A549 (cell line): ENCODE measurements around the gene STAT5A. TPM values are rescaled to one million over a fixed set of nuclear protein-coding genes. Genes with fewer than 3 reads are reported as not detected.

Experiments
- ATAC-seq, 2 experiments: fragments of 200-7000 bp in 1 of 2; fragments of >200 bp in 1 of 2; cut with Nextera tagmentation in 1 of 2; cut with Tn5 transposase in 1 of 2; 3 replicates each; pipeline versions ENCODE4 v1.8.0 to v1.9.1; 2018 to 2020; ENCODE audit warnings: mild to moderate bottlenecking in 1 of 2, moderate library complexity in 1 of 2
- CTCF ChIA-PET: fragments of 300-600 bp; sonication (Branson Sonifier 250); formaldehyde crosslinking; extraction: SDS; loops from one replicate; lab custom pipeline; 2021; ENCODE audit warnings: antibody characterized with exemption, inconsistent platforms; lab: Yijun Ruan, JAX
- POLR2A ChIA-PET: fragments of 350-600 bp; formaldehyde crosslinking; extraction: SDS; loops from one replicate; lab custom pipeline; 2021; ENCODE audit warnings: antibody characterized with exemption, inconsistent platforms; lab: Yijun Ruan, JAX
- DNase-seq, 2 experiments: peaks; one replicate each; pipeline versions ENCODE4 v3.0.0 to v3.0.0-alpha.2; 2011 to 2016; ENCODE audit warnings: low read depth in 1 of 2, low spot score in 1 of 2
- FAIRE-seq: peaks from 2 replicates; lab custom pipeline; 2011; peaks lifted over from hg19 to GRCh38; lab: Jason Lieb, UNC
- H3K27ac ChIP-seq, 2 experiments: fragments of >200 bp; sonication (Bioruptor Twin); formaldehyde crosslinking; 3 replicates each; pipeline ENCODE4 v1.5.1; 2016 to 2017
- H3K4me1 ChIP-seq: fragments of >200 bp; sonication (Bioruptor Twin); formaldehyde crosslinking; 3 replicates; pipeline ENCODE4 v1.6.1; 2016
- H3K4me2 ChIP-seq: fragments of >200 bp; sonication (Bioruptor Twin); formaldehyde crosslinking; 3 replicates; pipeline ENCODE4 v1.6.1; 2016
- H3K4me3 ChIP-seq: fragments of >200 bp; sonication (Bioruptor Twin); formaldehyde crosslinking; 3 replicates; pipeline ENCODE4 v1.5.1; 2016
- H3K9me3 ChIP-seq: fragments of >200 bp; sonication (Bioruptor Twin); formaldehyde crosslinking; 3 replicates; pipeline ENCODE4 v1.6.1; 2016
- BHLHE40 ChIP-seq: IDR thresholded peaks from 2 replicates; pipeline ENCODE4 v1.6.1; 2012; ENCODE audit warnings: low read depth, low read length, inconsistent platforms
- CEBPB ChIP-seq, 2 experiments: fragments of >200 bp in 1 of 2; sonication (Bioruptor Twin) in 1 of 2; formaldehyde crosslinking in 1 of 2; IDR thresholded peaks; 2 replicates each; pipeline ENCODE4 v1.6.1; 2012 to 2016
- CHD4 ChIP-seq: fragments of 200-600 bp; sonication (generic); IDR thresholded peaks from 2 replicates; pipeline ENCODE4 v1.6.1; 2016; ENCODE audit warnings: antibody characterized with exemption, mild to moderate bottlenecking, borderline replicate concordance
- EP300 ChIP-seq, 2 experiments: fragments of >200 bp; sonication (Bioruptor Twin); formaldehyde crosslinking; IDR thresholded peaks; 2 replicates in 1 of 2; 3 replicates in 1 of 2; pipeline ENCODE4 v1.6.1; 2016 to 2017
- FOSL2 ChIP-seq, 2 experiments: fragments of 450-650 bp in 1 of 2; fragments of >200 bp in 1 of 2; sonication (Bioruptor Twin) in 1 of 2; formaldehyde crosslinking; IDR thresholded peaks; 2 replicates each; pipeline versions ENCODE4 v1.5.0 to v1.6.1; 2016 to 2020; ENCODE audit warnings: mild to moderate bottlenecking in 1 of 2, moderate library complexity in 1 of 2
- GATA3 ChIP-seq: IDR thresholded peaks from 2 replicates; pipeline ENCODE4 v1.6.1; 2012; ENCODE audit warnings: borderline replicate concordance
- HOXA7 ChIP-seq: fragments of 250-450 bp; sonication (Bioruptor Pico); IDR thresholded peaks from 2 replicates; pipeline ENCODE4 v1.5.0; 2020; ENCODE audit warnings: mild to moderate bottlenecking, moderate library complexity
- HOXB13 ChIP-seq: fragments of 250-450 bp; sonication (Bioruptor Pico); IDR thresholded peaks from 2 replicates; pipeline ENCODE4 v1.5.0; 2020; ENCODE audit warnings: low read depth, mild to moderate bottlenecking, moderate library complexity
- HOXB5 ChIP-seq: fragments of 250-450 bp; sonication (Bioruptor Pico); IDR thresholded peaks from 2 replicates; pipeline ENCODE4 v1.5.0; 2020; ENCODE audit warnings: mild to moderate bottlenecking, moderate library complexity
- JUN ChIP-seq, 2 experiments: fragments of >200 bp; sonication (Bioruptor Twin); formaldehyde crosslinking; IDR thresholded peaks; 2 replicates in 1 of 2; 3 replicates in 1 of 2; pipeline ENCODE4 v1.6.1; 2016 to 2017
- NFE2L2 ChIP-seq: fragments of 150-350 bp; conservative IDR thresholded peaks from 2 replicates; pipeline ENCODE4 v1.6.1; 2014; ENCODE audit warnings: low read length
- NR3C1 ChIP-seq: fragments of >200 bp; sonication (Bioruptor Twin); formaldehyde crosslinking; IDR thresholded peaks from 3 replicates; pipeline ENCODE4 v1.6.1; 2017
- PHF8 ChIP-seq: fragments of 200-600 bp; sonication (generic); IDR thresholded peaks from 2 replicates; pipeline ENCODE4 v1.6.1; 2016; ENCODE audit warnings: low read depth, mild to moderate bottlenecking, antibody characterized with exemption, moderate library complexity, borderline replicate concordance
- POLR2AphosphoS2 ChIP-seq: conservative IDR thresholded peaks from 2 replicates; pipeline ENCODE4 v1.6.1; 2012; ENCODE audit warnings: low read length, improper control_type of control experiment, inconsistent platforms
- RARB ChIP-seq: fragments of 250-450 bp; sonication (Bioruptor Pico); IDR thresholded peaks from 2 replicates; pipeline ENCODE4 v1.8.0; 2021; ENCODE audit warnings: mild to moderate bottlenecking, moderate library complexity
- RFX5 ChIP-seq: fragments of 450-650 bp; IDR thresholded peaks from 2 replicates; pipeline ENCODE4 v1.7.1; 2014; ENCODE audit warnings: antibody characterized with exemption, mild to moderate bottlenecking, moderate library complexity
- RNF2 ChIP-seq: fragments of 200-600 bp; sonication (generic); IDR thresholded peaks from 2 replicates; pipeline ENCODE4 v1.6.1; 2016; ENCODE audit warnings: low read depth, mild to moderate bottlenecking, antibody characterized with exemption, moderate library complexity, borderline replicate concordance
- SMC3 ChIP-seq: fragments of >200 bp; sonication (Bioruptor Twin); formaldehyde crosslinking; IDR thresholded peaks from 3 replicates; pipeline ENCODE4 v1.6.1; 2018; ENCODE audit warnings: inconsistent platforms
- ZC3H11A ChIP-seq: fragments of 450-650 bp; IDR thresholded peaks from 2 replicates; pipeline ENCODE4 v1.6.1; 2014; ENCODE audit warnings: antibody characterized with exemption, mild to moderate bottlenecking
- WGBS: methylation state at CpG from one replicate; pipeline ENCODE4 v1.1.6; 2017; ENCODE audit errors: missing lambda C conversion rate; 5-methylcytosine and 5-hydroxymethylcytosine counted together
- polyA plus RNA-seq, 4 experiments: library from polyadenylated mRNA; depleted of rRNA in 3 of 4; stranded (reverse); fragments of >200 nt; fragmentation: RNase III in 1 of 4; extraction: RNeasy Plus Mini Kit Qiagen cat#74134 plus additional on column Dnase treatment in 1 of 4; gene quantifications; 2 replicates in 3 of 4; 3 replicates in 1 of 4; pipeline ENCODE4 v1.2.3, GENCODE V29; 2011 to 2017
- TF ChIP-seq, protein P1 (sequence below): fragments of >200 bp; sonication (Bioruptor Twin); formaldehyde crosslinking; IDR thresholded peaks from 2 replicates; pipeline ENCODE4 v1.6.1; 2016
- TF ChIP-seq, protein P2 (sequence below): fragments of 250-450 bp; sonication (Bioruptor Pico); IDR thresholded peaks from 2 replicates; pipeline ENCODE4 v1.5.0; 2021; ENCODE audit warnings: mild to moderate bottlenecking, moderate library complexity, borderline replicate concordance
- TF ChIP-seq, protein P3 (sequence below): fragments of >200 bp; sonication (Bioruptor Twin); formaldehyde crosslinking; IDR thresholded peaks from 3 replicates; pipeline ENCODE4 v1.6.1; 2016
- TF ChIP-seq, protein P4 (sequence below): fragments of 250-450 bp; sonication (Bioruptor Pico); IDR thresholded peaks from 2 replicates; pipeline ENCODE4 v1.5.0; 2020; ENCODE audit warnings: low read depth, mild to moderate bottlenecking, moderate library complexity

STAT5A gene
- polyA plus RNA-seq, 2 of the 4 experiments (the other 2 are of a cell fraction), result 2.2 to 4.0 TPM

DNA sequence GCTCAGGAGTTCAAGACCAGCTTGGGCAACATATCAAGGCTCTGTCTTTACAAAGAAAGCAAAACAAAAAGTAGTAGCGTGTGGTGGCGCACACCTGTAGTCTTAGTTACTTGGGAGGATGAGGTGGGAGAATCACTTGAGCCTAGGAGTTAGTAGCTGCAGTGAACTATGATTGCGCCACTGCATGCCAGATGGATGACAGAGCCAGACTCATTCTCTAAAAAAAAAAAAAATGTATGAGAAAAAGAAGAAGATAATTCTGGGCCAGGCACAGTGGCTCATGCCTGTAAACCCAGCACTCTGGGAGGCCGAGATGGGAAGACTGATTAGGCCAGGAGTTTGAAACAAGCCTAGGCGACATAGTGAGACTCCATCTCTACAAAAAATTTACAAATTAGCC, 40.6 kb upstream of the STAT5A start:
- no peak overlapping the region for H3K4me2 ChIP-seq
- TF ChIP-seq, protein P1, sequence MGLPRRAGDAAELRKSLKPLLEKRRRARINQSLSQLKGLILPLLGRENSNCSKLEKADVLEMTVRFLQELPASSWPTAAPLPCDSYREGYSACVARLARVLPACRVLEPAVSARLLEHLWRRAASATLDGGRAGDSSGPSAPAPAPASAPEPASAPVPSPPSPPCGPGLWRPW, result peak; percentile 56; the same call in 1 of the 2 replicates
- TF ChIP-seq CEBPB (IDR thresholded peaks at IDR 0.05), result peak; percentile 58 to 94; a peak in 3 of 4 replicates
- no peak for TF ChIP-seq RNF2
- no peak for TF ChIP-seq EP300 (IDR thresholded peaks at IDR 0.05)
- TF ChIP-seq FOSL2 (IDR thresholded peaks at IDR 0.05), result 0 out of 2 replicates have a peak, but pooled peaks have one; percentile 12
- TF ChIP-seq FOSL2 (CRISPR knock-in tag; IDR thresholded peaks at IDR 0.05), result peak; percentile 36; the same call in 1 of the 2 replicates
- TF ChIP-seq GATA3, result 0 out of 2 replicates have a peak, but pooled peaks have one; percentile 13
- TF ChIP-seq, protein P2, sequence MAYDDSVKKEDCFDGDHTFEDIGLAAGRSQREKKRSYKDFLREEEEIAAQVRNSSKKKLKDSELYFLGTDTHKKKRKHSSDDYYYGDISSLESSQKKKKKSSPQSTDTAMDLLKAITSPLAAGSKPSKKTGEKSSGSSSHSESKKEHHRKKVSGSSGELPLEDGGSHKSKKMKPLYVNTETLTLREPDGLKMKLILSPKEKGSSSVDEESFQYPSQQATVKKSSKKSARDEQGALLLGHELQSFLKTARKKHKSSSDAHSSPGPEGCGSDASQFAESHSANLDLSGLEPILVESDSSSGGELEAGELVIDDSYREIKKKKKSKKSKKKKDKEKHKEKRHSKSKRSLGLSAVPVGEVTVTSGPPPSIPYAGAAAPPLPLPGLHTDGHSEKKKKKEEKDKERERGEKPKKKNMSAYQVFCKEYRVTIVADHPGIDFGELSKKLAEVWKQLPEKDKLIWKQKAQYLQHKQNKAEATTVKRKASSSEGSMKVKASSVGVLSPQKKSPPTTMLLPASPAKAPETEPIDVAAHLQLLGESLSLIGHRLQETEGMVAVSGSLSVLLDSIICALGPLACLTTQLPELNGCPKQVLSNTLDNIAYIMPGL, result no peak
- no peak for TF ChIP-seq NR3C1
- TF ChIP-seq ZC3H11A, result no peak
- TF ChIP-seq, protein P3, sequence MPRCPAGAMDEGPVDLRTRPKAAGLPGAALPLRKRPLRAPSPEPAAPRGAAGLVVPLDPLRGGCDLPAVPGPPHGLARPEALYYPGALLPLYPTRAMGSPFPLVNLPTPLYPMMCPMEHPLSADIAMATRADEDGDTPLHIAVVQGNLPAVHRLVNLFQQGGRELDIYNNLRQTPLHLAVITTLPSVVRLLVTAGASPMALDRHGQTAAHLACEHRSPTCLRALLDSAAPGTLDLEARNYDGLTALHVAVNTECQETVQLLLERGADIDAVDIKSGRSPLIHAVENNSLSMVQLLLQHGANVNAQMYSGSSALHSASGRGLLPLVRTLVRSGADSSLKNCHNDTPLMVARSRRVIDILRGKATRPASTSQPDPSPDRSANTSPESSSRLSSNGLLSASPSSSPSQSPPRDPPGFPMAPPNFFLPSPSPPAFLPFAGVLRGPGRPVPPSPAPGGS, result no peak
- TF ChIP-seq JUN (IDR thresholded peaks at IDR 0.05), result no peak
- no peak for TF ChIP-seq HOXA7 (CRISPR knock-in tag)
- ChIA-PET POLR2A (no interaction called here), CTCF (interaction anchor here (1.5 to 6.1 kb wide), 3 partner anchors 10 to 63 kb away, joined by 7 to 34 read pairs (median 13); partner anchors contain the start of gene HCRT)
- no peak overlapping the region for H3K4me3 ChIP-seq
- ATAC-seq, result peak in 1 of 2 experiments; percentile 38; a peak in 1 of 6 replicates
- peaks cover 39% of the 10 kb centered on the region for H3K4me1 ChIP-seq
- 90% methylated on average over 5 of the region's 5 CpGs for WGBS
- peaks cover 8% of the 10 kb centered on the region; the same call in 1 of the 3 replicates for H3K9me3 ChIP-seq
- H3K27ac ChIP-seq, result peak overlapping the region in 1 of 2 experiments; percentile 42; a peak in 2 of 6 replicates
- FAIRE-seq, result no peak
- DNase-seq, result peak in 1 of 2 experiments; percentile 63

DNA sequence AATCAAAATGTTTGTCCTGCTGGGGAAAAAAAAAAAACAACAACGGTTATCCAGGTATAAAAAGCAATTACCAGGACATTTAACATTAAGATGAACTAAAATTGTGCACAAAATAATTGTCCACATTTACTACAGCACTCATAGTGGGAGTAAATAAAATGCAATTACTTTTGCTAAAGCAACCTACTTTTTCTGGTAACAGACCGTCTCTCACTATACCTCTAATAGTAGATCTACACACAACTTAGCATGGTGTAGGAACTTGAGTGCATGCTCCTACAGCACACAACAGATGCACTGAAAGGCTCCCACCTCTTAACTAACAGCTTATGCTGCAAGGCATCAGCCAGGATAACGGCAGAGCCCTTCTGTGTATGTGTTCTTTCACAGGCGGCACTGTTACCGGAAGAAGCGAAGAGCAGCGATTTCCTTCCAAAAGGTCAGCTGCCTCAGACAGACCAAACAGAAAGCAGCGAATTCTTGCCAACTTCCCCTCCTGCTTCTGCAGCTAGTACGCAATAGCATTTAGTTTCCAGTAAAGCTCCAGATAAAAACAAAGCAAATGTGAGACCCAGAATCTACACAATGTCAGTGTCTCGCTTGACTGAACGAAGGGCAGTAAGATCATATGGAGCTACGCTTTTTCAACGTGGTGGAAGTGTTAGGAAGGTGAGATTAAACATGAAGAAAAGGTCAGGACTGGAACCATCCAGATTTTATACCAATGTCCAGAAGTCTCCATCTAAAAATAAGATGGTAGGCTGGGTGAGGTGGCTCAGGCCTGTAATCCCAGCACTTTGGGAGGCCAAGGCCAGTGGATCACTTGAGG, 39.7 kb upstream of the STAT5A start:
- no peak overlapping the region for H3K4me3 ChIP-seq
- ChIA-PET CTCF (interaction anchor here (0.6 to 6.1 kb wide), 9 partner anchors 10 to 97 kb away, joined by 3 to 34 read pairs (median 3); partner anchors contain the start of gene HCRT), POLR2A (no interaction called here)
- no peak overlapping the region for H3K27ac ChIP-seq
- H3K4me2 ChIP-seq, result no peak overlapping the region
- WGBS, result 91% methylated on average over 13 of the region's 13 CpGs
- H3K9me3 ChIP-seq, result peaks cover 8% of the 10 kb centered on the region; the same call in 1 of the 3 replicates
- H3K4me1 ChIP-seq, result peaks cover 39% of the 10 kb centered on the region
- FAIRE-seq (no peak), DNase-seq (no peak), ATAC-seq (no peak)
- TF ChIP-seq RARB (no peak), HOXB13 (CRISPR knock-in tag) (no peak), BHLHE40 (no peak), NFE2L2 (no peak), SMC3 (no peak), CEBPB (IDR thresholded peaks at IDR 0.05) (no peak), HOXB5 (no peak), FOSL2 (IDR thresholded peaks at IDR 0.05) (no peak), FOSL2 (CRISPR knock-in tag; IDR thresholded peaks at IDR 0.05) (no peak), RNF2 (no peak), CHD4 (no peak), PHF8 (no peak), HOXA7 (CRISPR knock-in tag) (no peak), RFX5 (no peak), POLR2AphosphoS2 (no peak)
- TF ChIP-seq, protein P4, sequence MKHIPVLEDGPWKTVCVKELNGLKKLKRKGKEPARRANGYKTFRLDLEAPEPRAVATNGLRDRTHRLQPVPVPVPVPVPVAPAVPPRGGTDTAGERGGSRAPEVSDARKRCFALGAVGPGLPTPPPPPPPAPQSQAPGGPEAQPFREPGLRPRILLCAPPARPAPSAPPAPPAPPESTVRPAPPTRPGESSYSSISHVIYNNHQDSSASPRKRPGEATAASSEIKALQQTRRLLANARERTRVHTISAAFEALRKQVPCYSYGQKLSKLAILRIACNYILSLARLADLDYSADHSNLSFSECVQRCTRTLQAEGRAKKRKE (CRISPR knock-in tag), result no peak
- TF ChIP-seq, protein P1, result no peak
- TF ChIP-seq, protein P2, result no peak
